AG20443 (cell line): ENCODE results near the gene C2CD4A.
"Not testable (repeated sequence)": the region's sequence is repeated elsewhere in the genome, so short reads cannot be mapped to it uniquely, and the experiment has no call there.

Experiments used
- DNase-seq: peaks from one replicate; pipeline ENCODE4 v3.0.0; 2012; ENCODE audit warnings: low spot score, mixed read lengths

Gene C2CD4A, protein sequence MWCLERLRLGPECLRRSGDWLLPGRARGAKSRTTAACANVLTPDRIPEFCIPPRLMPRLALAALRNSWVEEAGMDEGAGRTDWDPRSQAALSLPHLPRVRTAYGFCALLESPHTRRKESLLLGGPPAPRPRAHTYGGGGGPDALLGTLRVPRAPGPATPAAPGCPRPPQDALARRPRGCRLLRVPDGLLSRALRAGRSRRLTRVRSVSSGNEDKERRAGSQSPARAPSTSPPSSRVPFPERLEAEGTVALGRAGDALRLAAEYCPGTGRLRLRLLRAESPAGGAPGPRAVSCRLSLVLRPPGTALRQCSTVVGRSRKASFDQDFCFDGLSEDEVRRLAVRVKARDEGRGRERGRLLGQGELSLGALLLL

DNA sequence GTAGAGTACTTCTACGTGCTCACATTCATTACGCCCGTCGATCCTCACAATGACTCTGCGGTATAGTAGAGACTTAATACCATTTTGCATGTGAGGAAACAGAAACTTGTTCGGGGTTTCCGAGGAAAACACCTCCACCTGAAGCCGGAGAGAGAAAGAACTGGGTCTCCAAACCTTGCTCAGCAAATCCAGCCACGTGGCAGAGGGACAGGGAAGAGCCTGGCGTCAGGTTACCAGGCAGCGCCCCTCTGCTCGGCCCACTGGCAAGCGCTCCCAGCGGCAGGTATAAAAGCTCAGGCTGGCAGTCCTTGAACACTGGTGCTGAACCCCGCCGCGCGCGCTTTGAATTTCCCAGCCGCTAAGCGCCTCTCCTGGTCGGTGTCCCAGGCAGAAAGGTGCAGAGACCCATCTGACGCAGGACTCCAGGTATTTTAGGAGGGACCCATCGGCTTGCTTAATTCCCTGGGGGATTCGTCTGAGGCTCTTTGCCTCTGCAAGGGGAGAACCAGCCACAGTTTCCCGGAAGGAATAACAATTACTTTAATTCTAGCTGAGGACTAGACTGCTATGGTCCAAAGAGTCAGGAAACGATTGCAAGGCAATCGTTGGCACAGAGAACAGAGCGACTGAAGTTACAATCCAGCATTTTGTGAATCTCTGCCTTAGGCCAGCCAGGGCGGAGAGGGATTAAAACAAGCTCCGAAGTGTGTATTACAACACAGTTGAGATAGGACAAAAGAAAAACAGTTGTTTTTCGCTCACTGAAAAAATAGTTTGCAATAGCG lies at the start of gene C2CD4A:
TSS of gene C2CD4A (plus strand) at position 315 of the 785 bp plus-strand sequence. CDS start 637 bp downstream, outside the sequence.
- DNase-seq, result no peak

DNA sequence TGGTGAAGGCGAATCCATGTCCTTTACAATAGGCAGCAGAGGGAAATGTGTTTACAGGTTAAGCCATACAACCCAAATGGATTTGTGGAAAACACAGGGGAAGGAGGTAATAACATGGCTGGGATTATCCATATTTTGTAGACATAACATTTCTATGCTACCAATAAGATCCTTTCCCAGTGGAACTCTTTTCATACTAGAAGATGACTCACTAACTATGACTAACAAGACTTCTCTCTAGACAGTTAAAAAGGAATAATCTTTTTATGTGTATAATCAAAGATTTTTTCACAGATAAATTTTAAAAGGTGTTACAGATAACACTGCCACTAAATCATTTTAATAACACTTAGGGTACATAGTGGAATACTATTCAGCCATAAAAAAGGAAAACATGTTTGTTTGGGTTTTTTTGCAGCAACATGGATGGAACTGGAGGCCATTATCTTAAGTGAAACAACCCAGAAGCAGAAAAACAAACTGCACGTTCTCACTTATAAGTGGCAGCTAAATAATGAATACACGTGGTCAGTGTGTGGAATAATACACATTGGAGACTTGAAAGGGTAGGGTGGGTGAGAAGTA lies 46.1 kb upstream of the C2CD4A start:
- peak; percentile 8 for DNase-seq

DNA sequence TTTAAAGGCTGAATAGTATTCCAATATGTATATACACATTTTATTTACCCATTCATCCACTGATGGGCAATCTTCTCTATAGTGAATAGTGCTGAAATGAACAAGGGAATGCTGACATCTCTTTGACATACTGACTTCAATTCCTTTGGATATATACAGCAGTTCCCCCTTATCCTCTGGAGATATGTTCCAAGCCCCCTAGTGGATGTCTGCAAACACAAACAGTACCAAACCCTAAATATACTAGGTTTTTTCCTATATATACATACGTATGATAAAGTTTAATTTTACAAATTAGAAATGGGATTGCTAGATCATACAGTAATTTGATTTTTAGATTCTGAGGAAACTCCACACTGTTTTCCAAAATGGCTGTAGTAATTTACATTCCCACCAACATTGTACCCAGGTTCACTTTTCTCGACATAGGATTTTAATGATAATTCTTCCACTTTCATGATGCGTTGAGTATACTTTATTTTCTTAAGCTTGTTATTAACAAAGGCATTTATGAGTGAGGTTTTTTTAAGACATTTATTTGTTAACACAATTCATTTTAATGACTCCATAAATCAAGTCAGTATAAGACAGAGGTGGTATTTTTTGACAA lies 44.7 kb upstream of the C2CD4A start:
- DNase-seq, result no peak

DNA sequence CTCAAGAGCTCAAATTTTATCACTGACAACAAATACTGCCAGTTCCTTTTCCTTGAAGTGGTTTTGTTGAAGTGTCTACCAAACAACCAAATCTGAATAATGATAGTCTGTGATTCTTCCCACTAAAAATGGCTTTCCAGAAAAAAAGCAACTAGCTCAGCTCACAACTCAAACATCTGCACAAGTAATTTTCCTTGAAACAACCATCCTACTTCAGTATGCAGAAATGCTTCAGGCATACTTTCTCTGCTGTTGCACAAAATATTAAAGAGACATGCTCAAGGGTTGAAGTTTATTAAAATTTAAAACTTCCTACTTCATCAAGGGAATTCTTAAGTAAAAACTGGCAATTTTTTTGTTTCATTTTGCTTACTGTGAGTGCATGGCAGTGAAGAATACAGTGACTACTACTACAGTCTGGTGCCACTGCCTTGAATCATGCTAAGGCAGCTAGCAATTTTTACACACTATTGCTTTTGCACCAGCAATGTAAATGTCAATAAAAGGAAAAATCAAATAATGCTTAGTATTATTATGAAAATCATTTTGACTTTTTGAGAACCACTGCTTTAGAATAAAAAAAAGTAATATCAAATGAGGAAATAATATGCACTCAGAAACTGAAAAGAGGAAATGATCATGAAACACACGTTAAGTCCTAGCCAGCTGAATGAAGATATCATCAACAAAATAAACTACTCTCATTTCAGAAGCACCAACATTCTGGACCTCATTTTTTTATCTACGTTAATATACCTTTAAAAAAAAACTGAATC lies 40.1 kb upstream of the C2CD4A start:
- DNase-seq, result no peak

DNA sequence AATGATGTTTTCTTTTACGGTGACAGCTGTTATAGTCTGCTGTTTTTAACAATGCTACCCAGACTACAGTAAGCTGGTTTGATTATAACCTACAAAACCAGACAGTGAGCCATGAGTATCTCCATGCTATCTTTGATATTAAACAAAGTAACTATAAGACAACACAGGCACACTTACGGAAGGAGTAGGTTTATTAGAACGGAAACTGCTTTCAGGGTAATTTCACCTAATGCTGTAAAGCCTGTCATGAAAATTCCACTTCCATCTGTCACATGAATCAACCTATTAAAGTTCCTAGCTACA lies 39.6 kb upstream of the C2CD4A start:
- no peak for DNase-seq

DNA sequence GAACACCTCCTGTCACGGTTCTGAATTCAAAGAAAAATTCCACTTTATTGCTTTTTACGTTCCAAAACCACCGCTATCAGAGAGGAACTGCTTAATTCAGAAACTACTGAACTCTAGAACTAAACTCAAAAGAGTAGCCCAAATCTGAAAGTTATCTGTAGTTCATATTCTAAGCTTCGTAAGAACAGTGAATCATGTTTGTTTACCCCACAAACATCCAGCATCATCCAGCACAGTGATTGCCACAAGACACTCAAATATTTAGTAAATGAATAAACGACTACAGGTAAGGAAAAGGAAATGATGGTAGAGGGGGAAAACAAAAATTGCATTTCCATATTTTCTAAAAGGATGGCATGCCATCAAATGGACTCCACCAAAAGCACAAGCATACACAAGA lies 38.9 kb upstream of the C2CD4A start:
- no peak for DNase-seq

DNA sequence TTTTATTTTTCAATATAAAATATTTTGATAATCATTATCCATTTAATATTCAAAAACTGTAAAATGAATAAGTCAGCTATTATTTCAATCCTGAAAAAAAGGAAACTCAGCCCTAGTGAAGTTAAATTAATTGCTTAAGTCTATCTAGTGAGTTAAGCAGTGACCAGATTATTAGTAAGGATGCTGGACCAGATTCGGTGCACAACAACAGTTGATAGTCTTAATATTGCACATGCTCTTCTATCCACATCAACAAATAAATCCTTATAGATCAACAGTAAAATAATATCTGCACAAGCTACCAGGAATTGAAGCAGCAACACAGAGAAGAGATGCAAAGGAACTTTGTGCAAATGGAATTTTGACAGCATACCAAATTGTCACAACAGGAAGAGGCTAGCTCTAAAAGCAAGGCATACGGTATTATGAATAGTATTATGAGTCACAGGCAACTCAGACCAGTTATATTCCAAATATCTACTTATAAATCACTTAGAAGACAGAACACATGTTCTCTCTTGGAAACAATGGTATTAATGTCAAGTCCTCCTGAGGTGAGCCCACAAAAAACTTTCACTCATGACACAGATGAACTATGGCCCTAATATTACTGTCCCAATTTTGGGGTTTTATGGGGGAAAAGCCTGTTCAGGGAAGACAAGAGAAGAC lies 31.4 kb upstream of the C2CD4A start:
- DNase-seq, result peak; percentile 29

DNA sequence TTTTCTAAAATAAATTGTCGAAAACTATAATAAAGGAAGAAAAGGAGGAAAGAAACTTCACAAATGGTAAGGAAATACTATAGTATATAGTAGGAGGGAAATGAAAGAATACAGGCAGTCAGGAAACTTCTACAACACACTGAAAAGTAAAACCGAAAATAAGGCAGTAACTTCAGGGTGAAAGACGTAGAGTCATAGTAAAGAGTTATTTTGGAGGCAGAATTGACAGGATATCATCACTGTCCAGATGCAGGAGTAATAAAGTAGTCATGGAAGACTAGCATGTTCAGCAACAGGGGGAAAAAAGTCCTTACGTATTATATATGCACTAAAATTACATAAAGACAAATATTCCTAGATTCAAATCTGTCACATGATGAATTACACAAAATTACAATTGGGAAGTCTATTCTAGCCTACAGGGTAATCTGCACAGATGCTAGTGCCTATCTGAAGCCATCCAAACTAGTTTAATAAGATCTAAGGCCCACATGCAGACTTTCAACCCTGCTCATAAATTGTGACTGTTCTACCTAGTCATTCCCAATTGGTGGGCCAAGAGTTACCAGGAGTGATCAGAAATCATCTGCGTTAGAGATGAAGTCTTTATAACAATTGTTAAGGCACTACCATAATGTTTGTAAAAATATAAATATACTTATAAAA lies 20.6 kb upstream of the C2CD4A start:
- no peak for DNase-seq

DNA sequence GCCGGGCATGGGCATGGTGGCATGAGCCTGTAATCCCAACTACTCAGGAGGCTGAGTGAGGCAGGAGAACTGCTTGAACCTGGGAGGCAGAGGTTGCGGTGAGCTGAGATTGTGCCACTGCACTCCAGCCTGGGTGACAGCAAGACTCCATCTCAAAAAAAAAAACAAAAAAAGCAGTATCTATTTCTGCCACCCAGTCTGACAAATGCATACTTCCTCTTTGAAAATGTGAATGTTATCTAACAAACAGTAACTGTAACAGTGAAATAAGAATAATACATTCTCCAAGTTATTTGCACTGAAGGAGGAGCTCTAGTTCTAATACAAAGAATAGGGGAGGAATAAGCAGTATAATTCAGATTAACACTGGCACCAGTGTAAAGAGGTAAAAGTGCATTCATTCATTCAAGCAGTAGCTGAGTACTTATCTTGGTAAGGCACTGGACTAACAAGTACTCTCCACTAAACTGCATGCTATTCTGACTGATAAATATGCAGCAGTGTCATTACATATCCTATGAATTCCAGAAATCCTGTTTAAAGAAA lies 19.4 kb upstream of the C2CD4A start:
- DNase-seq, result no peak

DNA sequence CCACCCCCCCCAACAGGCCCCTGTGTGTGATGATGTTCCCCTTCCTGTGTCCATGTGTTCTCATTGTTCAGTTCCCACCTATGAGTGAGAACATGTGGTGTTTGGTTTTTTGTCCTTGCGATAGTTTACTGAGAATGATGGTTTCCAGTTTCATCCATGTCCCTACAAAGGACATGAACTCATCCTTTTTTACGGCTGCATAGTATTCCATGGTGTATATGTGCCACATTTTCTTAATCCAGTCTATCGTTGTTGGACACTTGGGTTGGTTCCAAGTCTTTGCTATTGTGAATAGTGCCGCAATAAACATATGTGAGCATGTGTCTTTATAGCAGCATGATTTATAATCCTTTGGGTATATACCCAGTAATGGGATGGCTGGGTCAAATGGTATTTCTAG lies 18.5 kb upstream of the C2CD4A start:
- DNase-seq, result not testable (repeated sequence)

DNA sequence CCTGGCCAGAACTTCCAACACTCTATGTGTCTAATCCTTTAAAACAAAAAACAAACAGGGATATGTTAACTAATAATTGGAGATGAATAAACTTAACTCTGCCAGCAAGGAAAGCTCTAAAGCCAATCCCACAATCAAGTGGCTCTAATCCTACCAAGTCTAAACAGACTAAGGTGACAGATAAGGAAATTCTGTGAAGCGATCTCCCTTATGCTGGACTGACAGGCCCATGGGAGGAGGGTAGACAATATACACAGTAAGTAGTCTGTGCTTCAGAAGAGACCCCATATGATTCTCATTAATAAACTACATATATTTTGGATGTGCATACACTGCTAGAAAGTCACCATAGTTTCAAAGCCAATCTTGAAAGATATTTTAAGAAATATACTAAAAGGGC lies 16.7 kb upstream of the C2CD4A start:
- DNase-seq, result no peak

DNA sequence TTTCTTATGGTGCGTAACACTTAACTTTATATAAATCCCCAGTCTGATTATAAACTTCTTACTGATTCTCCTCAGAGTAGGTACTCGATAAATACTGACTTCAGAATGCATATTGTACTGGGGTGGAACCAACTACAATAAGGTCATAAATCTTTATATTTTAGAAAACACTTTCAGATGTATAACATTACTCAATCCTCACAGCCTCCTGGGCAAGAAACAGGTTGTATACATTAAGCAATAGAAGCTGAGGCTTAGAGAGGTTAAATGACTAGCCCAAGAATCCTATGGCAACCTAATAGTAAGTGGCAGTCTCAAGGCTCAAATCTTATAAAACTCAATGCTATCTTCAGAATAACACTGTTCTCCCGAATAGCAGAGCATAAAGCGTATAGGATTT lies 15.6 kb upstream of the C2CD4A start:
- no peak for DNase-seq

DNA sequence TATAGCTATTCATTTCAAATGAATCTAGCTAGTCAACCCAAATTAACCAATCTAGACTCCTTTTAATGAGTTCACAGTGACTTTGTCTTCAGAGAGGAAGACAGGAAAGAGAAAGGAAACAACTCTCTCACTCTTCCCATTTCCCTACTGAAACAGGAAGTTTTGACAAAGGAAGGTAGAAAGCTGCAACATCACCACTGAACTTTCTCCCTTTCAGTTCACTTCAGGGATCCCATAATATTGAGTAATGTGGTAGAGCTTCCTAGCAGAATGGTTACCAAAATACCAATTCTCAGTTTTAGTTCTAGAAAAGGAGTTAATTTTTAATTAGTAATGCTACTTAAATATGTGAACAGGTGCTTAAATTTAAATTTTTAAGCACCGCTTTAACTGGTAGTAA lies 14.1 kb upstream of the C2CD4A start:
- DNase-seq, result no peak

DNA sequence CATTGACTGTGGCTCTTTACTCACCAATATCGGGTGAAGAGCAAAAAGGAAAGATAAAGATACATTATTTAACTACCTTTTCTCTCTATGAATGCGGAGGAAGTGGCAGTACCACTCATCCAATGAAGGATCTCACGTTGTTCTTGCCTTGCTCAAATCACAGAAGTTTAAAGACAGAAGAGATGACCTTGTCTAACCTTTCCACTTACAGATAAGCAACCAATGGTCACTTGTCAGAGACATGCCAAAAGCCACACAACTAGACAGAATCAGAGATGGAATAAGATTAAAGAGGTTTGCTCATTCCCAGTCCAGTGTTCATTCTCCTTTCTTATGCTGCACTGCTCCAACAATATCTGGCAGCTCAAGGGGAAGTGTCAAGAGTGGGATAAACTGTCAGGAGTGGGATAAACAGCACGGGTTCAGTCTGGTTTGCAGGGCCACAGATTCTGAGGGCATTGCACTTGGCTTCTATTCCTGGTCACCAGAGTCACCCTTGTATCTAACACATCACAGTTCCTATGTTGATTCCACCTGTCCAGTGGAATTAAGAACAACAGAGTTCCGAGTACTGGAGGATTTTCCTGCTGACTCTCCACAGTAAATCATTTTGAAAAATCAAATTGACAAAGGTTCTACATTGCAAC lies 13.2 kb upstream of the C2CD4A start:
- DNase-seq, result no peak

DNA sequence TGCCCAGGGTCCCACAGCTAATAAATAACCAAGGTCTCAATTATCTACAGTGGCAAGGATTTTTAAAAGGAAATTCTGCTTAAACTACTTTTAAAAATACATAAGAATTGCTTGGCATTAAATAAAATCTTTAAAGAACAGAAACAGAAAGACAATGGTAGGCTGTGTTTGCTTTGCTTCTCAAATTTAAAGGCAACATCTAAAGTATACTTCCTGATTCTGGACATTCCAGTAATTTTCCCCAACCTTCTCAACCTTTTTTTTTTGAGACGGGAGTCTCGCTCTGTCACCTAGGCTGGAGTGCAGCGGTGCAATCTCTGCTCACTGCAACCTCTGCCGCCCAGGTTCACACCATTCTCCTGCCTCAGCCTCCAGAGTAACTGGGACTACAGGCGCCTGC lies 11.8 kb upstream of the C2CD4A start:
- DNase-seq, result no peak

DNA sequence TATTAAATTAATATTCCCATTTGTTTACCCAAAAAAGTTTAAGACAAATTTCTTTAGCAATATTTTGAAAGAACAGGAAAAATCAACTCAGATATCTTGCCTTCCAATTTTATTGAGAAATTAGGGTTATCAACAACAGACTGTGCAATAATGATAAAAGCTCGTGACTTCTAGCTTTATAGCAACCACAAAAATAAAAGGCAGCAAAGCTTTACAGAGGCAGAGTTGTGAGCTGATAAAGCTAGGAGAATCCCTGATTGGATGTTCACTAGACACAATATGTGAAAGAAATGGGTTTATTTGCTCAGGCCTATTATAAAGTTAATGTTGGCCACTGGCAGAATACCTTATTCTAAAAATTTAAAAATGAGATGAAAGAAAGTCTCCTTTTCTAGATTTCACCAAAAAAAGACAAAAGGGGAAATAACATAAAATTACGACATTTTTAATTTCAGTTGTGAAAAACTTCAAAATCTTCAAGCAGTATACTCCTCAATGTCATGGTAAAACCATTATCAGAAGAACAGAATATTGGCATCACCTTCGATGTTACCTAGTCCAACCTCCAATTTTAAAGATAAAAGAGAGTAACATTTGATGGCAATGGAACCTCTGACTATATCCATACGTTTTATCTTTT lies 9.3 kb upstream of the C2CD4A start:
- DNase-seq, result no peak

DNA sequence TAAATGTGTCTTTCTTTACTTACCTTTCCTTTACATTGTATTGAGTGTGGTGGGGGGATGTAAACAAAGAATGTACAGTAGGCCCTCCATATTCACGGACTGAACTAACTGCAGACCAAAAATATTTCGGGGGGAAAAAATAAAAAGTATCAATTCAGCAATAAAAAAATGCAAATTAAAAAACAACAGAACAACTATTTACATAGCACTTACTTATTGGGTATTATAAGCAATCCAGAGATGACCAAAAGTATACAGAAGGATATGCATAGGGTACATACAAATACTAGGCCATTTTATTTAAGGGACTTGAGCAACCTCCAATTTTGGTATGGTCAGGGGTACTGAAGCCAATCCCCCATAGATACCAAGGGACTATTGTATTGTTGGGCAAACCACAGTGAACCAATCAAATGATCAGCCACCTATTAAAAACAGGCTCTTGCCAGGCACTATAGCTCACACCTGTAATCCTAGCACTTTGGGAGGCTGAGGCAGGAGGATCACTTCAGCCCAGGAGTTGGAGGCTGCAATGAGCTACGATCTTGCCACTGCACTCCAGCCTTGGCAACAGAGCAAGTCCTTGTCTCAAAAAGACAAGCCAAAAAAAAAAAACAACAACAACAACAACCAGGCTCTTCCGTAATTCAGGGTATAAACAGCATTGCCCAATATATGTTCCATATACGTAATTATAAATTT lies 8.3 kb upstream of the C2CD4A start:
- no peak for DNase-seq

DNA sequence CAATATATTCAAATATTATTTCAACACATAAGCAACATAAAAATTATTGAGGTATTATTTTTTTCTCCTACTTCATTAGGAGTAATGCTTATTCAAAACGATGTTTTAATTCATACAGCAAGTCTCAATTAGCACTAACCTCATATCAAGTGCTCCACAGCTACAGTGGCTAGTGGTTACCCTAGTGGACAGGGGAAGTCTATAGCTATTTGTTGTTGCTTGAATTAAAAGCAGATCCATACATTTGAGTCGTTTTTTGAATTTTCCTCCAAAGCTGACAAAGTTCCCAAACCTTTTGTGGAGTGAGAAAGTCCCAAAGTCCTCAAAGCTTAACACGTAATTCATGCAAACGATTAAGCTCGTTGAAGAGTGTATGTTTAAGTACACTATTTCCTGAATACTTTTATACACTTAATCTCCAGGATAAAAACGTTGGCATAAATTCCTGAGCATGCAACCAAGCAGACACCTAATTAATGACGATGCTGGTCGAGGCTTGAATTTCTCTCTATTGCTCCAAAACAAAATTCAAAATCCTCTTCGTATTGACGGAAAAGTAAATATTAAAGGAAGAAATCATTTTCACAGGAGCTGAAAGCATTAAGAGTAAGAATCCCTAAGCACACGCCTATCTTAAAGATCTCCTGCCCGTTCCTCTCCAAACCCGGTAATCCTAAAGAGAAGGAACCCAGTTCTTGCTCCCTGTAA lies 7.5 kb upstream of the C2CD4A start:
- DNase-seq, result peak; percentile 14

DNA sequence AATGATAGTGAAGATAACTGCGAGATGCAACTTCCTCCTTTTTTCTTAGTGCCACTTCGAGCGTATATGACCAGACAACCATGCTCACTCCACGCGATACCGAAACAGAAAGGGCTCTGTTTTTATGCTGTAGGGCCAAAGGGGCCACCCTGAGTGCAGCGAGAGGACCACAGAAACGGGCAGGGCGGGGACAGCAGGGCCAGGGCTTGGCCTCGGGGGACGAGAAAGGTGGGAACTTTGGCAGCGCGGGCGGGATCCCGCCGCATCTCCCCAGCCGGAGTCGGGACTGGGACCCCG lies 7.0 kb upstream of the C2CD4A start:
- DNase-seq, result peak; percentile 56
